HCT116 (cell line): ENCODE data around the gene FGFBP1. TPM values are rescaled to one million over a fixed set of nuclear protein-coding genes. Genes with fewer than 3 reads are reported as not detected.

ENCODE experiments used
- ATAC-seq: fragments of 200-7000 bp; cut with Tn5 transposase; 2 replicates; pipeline ENCODE4 v1.9.1; 2020; ENCODE audit warnings: mild to moderate bottlenecking, moderate library complexity
- BruUV-seq: library from RNA; stranded (reverse); fragments of 400-500 nt; replicated peaks from 2 replicates; lab custom pipeline; 2021; lab: Mats Ljungman, UMichigan
- CTCF ChIA-PET: fragments of 300-600 bp; sonication (Branson Sonifier 250); formaldehyde crosslinking; loops from one replicate; lab custom pipeline; 2021; ENCODE audit warnings: antibody characterized with exemption; lab: Charles Lee
- POLR2A ChIA-PET: fragments of 300-600, 350-600 bp; sonication (Branson Sonifier 250); formaldehyde crosslinking; loops from one replicate; lab custom pipeline; 2021; ENCODE audit warnings: antibody characterized with exemption; lab: Charles Lee
- RAD21 ChIA-PET, 2 experiments: fragments of 300-600 bp; sonication (Branson Sonifier 250); formaldehyde crosslinking; loops; one replicate each; lab custom pipeline; 2023; ENCODE audit warnings: low total read pairs in 2 of 2; ENCODE audit not compliant: uncharacterized antibody in 2 of 2, unreplicated experiment in 2 of 2, low non-redundant PET in 1 of 2; lab: Charles Lee
- DNase-seq: peaks from one replicate; pipeline ENCODE4 v3.0.0-alpha.2; 2010; ENCODE audit warnings: low read depth, low spot score
- H2AFZ ChIP-seq: fragments of 200-600 bp; shearing (Covaris generic), sonication (generic); 2 replicates; pipeline ENCODE4 v1.6.1; 2017; ENCODE audit warnings: low read depth, mixed run types, mixed read lengths, antibody characterized with exemption, low read length; ENCODE audit not compliant: poor library complexity, severe bottlenecking
- H3K27ac ChIP-seq: 2 replicates; pipeline ENCODE4 v1.5.1; 2012; ENCODE audit warnings: low read depth, low read length
- H3K27me3 ChIP-seq: fragments of 200-600 bp; sonication (generic); 2 replicates; pipeline ENCODE4 v1.6.1; 2016; ENCODE audit warnings: mixed run types, low read length, mixed read lengths; ENCODE audit not compliant: insufficient read depth
- H3K36me3 ChIP-seq, 2 experiments: fragments of 200-500 bp in 1 of 2; fragments of 200-600 bp in 1 of 2; sonication (Bioruptor generic) in 1 of 2; sonication (generic) in 1 of 2; 2 replicates each; pipeline versions ENCODE4 v1.5.1 to v1.6.1; 2014 to 2016; ENCODE audit warnings: low read length in 2 of 2, inconsistent platforms in 1 of 2, mixed read lengths in 1 of 2, mixed run types in 1 of 2; ENCODE audit not compliant: insufficient read depth in 2 of 2, control insufficient read depth in 1 of 2
- H3K4me1 ChIP-seq, 2 experiments: fragments of 200-600 bp in 1 of 2; sonication (generic) in 1 of 2; 2 replicates each; pipeline versions ENCODE4 v1.5.1 to v1.6.1; 2012 to 2017; ENCODE audit warnings: low read length in 2 of 2, inconsistent platforms in 1 of 2, mild to moderate bottlenecking in 1 of 2, mixed read lengths in 1 of 2, mixed run types in 1 of 2, moderate library complexity in 1 of 2; ENCODE audit not compliant: insufficient read depth in 2 of 2, control insufficient read depth in 1 of 2
- H3K4me2 ChIP-seq: fragments of 200-600 bp; sonication (generic); 2 replicates; pipeline ENCODE4 v1.6.1; 2017; ENCODE audit warnings: mixed run types, low read length, mixed read lengths
- H3K4me3 ChIP-seq, 2 experiments: fragments of 200-600 bp in 1 of 2; sonication (generic) in 1 of 2; replicated peaks in 1 of 2; 2 replicates each; pipeline ENCODE4 v1.5.1; 2011 to 2016; ENCODE audit warnings: low read length in 2 of 2, control low read depth in 1 of 2, low read depth in 1 of 2, mild to moderate bottlenecking in 1 of 2, mixed read lengths in 1 of 2, mixed run types in 1 of 2
- H3K79me2 ChIP-seq: fragments of 200-600 bp; sonication (generic); 2 replicates; pipeline ENCODE4 v1.6.1; 2017; ENCODE audit warnings: mild to moderate bottlenecking, mixed run types, low read length, moderate library complexity, mixed read lengths; ENCODE audit not compliant: insufficient read depth
- H3K9ac ChIP-seq: fragments of 200-600 bp; sonication (generic); 2 replicates; pipeline ENCODE4 v1.6.1; 2016; ENCODE audit warnings: low read length, mixed read lengths
- H3K9me2 ChIP-seq: fragments of 200-600 bp; sonication (generic), shearing (Covaris generic); 2 replicates; pipeline ENCODE4 v1.6.1; 2017; ENCODE audit warnings: mixed run types, mild to moderate bottlenecking, moderate library complexity; ENCODE audit not compliant: insufficient read depth
- H3K9me3 ChIP-seq, 2 experiments: fragments of 200-500 bp in 1 of 2; fragments of 200-600 bp in 1 of 2; sonication (Bioruptor generic) in 1 of 2; sonication (generic) in 1 of 2; 2 replicates each; pipeline ENCODE4 v1.6.1; 2014 to 2017; ENCODE audit warnings: low read length in 2 of 2, mixed read lengths in 2 of 2, inconsistent platforms in 1 of 2, low read depth in 1 of 2, mild to moderate bottlenecking in 1 of 2, mixed run types in 1 of 2, moderate library complexity in 1 of 2; ENCODE audit not compliant: control insufficient read depth in 1 of 2, insufficient read depth in 1 of 2
- H4K20me1 ChIP-seq: fragments of 200-600 bp; sonication (generic), shearing (Covaris generic); 2 replicates; pipeline ENCODE4 v1.6.1; 2017; ENCODE audit warnings: mixed run types, mild to moderate bottlenecking, moderate library complexity; ENCODE audit not compliant: insufficient read depth
- ATF3 ChIP-seq: IDR thresholded peaks from 2 replicates; pipeline ENCODE4 v1.6.1; 2012
- EGR1 ChIP-seq: IDR thresholded peaks from 2 replicates; pipeline ENCODE4 v1.6.1; 2012; ENCODE audit warnings: low read depth
- ELF1 ChIP-seq: IDR thresholded peaks from 2 replicates; pipeline ENCODE4 v1.6.1; 2012; ENCODE audit warnings: low read depth, borderline replicate concordance
- EZH2phosphoT487 ChIP-seq: fragments of 200-600 bp; IDR thresholded peaks from 2 replicates; pipeline ENCODE4 v1.6.1; 2018; ENCODE audit warnings: antibody characterized with exemption, borderline replicate concordance
- MAX ChIP-seq: IDR thresholded peaks from 2 replicates; pipeline ENCODE4 v1.6.1; 2012
- POLR2A ChIP-seq: IDR thresholded peaks from 2 replicates; pipeline ENCODE4 v1.7.0; 2011; ENCODE audit warnings: borderline replicate concordance; ENCODE audit not compliant: insufficient read depth, insufficient read length; ENCODE audit errors: extremely low read depth
- RAD21 ChIP-seq: IDR thresholded peaks from 2 replicates; pipeline ENCODE4 v1.6.1; 2012; ENCODE audit warnings: low read depth, mild to moderate bottlenecking
- REST ChIP-seq: IDR thresholded peaks from 2 replicates; pipeline ENCODE4 v1.6.1; 2012; ENCODE audit warnings: low read depth
- SP1 ChIP-seq: IDR thresholded peaks from 2 replicates; pipeline ENCODE4 v1.6.1; 2012; ENCODE audit warnings: low read depth
- SRF ChIP-seq: IDR thresholded peaks from 2 replicates; pipeline ENCODE4 v1.6.1; 2012; ENCODE audit warnings: low read depth
- TCF7L2 ChIP-seq: IDR thresholded peaks from 2 replicates; pipeline ENCODE4 v1.7.0; 2011; ENCODE audit warnings: borderline replicate concordance, inconsistent platforms; ENCODE audit not compliant: insufficient read depth, insufficient read length; ENCODE audit errors: extremely low read depth
- ZBTB33 ChIP-seq: IDR thresholded peaks from 2 replicates; pipeline ENCODE4 v1.6.1; 2011; ENCODE audit warnings: mild to moderate bottlenecking, low read length, moderate library complexity; ENCODE audit not compliant: insufficient replicate concordance; ENCODE audit errors: extremely low read depth
- ZFX ChIP-seq: fragments of 450-650 bp; IDR thresholded peaks from 2 replicates; pipeline ENCODE4 v1.6.1; 2017
- ZNF274 ChIP-seq: fragments of 200-500 bp; sonication (Bioruptor generic); IDR thresholded peaks from 2 replicates; pipeline ENCODE4 v1.6.1; 2014; ENCODE audit warnings: mild to moderate bottlenecking, low read depth, low read length, inconsistent platforms
- intact Hi-C: fragments of 100-400 bp; cut with micrococcal nuclease; formaldehyde crosslinking; loops from 2 replicates; pipeline ENCODE4 v1.10.0; 2022
- total RNA-seq: library from RNA; stranded (reverse); gene quantifications from one replicate; pipeline ENCODE4 v1.2.1, GENCODE V29; 2021; ENCODE audit not compliant: unreplicated experiment

The FGFBP1 gene
- total RNA-seq, 1 experiment from 2014 or later = 8.7 TPM

GRCh38 chr4:15931451-15932210, 6.9 kb downstream of the FGFBP1 start:
- no peak for ATAC-seq
- Histone ChIP-seq H3K79me2 (no peaks in the 10 kb centered on the region), H3K9me2 (no peaks in the 10 kb centered on the region), H3K9ac (no peak overlapping the region), H3K4me2 (no peak overlapping the region), H3K4me3 (no peak overlapping the region), H3K4me1 (peaks cover 0 to 3% of the 10 kb centered on the region in 2 experiments; a peak in 1 of 4 replicates), H3K9me3 (no peaks in the 10 kb centered on the region), H2AFZ (no peak overlapping the region), H3K36me3 (no peaks in the 10 kb centered on the region), H3K27me3 (no peaks in the 10 kb centered on the region), H4K20me1 (no peaks in the 10 kb centered on the region), H3K27ac (no peak overlapping the region)
- intact Hi-C loops = no loop called here
- TF ChIP-seq POLR2A (no peak), EZH2phosphoT487 (no peak), MAX (no peak), ZFX (no peak), ELF1 (no peak), TCF7L2 (no peak), SP1 (no peak), ATF3 (no peak), SRF (no peak)
- RAD21 ChIA-PET = no interaction called here
- no TSS peak for BruUV-seq
- POLR2A ChIA-PET = no interaction called here
- DNase-seq = no peak
- CTCF ChIA-PET = no interaction called here

- H3K79me2 ChIP-seq = no peaks in the 10 kb centered on the region
- no peak for DNase-seq
- ATAC-seq = no peak
- no peaks in the 10 kb centered on the region for H3K4me1 ChIP-seq
- H3K9me3 ChIP-seq = no peaks in the 10 kb centered on the region
- ChIA-PET RAD21 (no interaction called here), POLR2A (no interaction called here), CTCF (no interaction called here)
- no peaks in the 10 kb centered on the region for H3K9me2 ChIP-seq
- H3K9ac ChIP-seq = no peak overlapping the region
- H3K36me3 ChIP-seq = no peaks in the 10 kb centered on the region
- no peaks in the 10 kb centered on the region for H3K27me3 ChIP-seq
- TF ChIP-seq SP1 = no peak
- no peak for TF ChIP-seq EGR1
- no peak for TF ChIP-seq ZNF274
- no peak for TF ChIP-seq REST
- TF ChIP-seq RAD21 = no peak
- TF ChIP-seq ZBTB33 = no peak
- H3K4me3 ChIP-seq = no peak overlapping the region
- H4K20me1 ChIP-seq = no peaks in the 10 kb centered on the region
- no TSS peak for BruUV-seq
- H2AFZ ChIP-seq = no peak overlapping the region
- no peak overlapping the region for H3K4me2 ChIP-seq
- intact Hi-C loops = no loop called here
- no peak overlapping the region for H3K27ac ChIP-seq
These were observed 8.2 kb downstream of the FGFBP1 start for GRCh38 chr4:15930314-15930713.
